MM.1S (cell line): ENCODE results near the gene FARS2.

ENCODE experiments used
- DNase-seq: peaks from one replicate; pipeline ENCODE4 v3.0.0-alpha.2; 2015
- H2AFZ ChIP-seq: fragments of 300-600 bp; sonication (generic); 2 replicates; pipeline ENCODE4 v1.6.0; 2016; ENCODE audit warnings: antibody characterized with exemption, low read length
- H3F3A ChIP-seq: fragments of 300-600 bp; sonication (generic); 2 replicates; pipeline ENCODE4 v1.6.1; 2016; ENCODE audit warnings: mild to moderate bottlenecking, antibody characterized with exemption, low read length, moderate library complexity, mixed read lengths; ENCODE audit not compliant: insufficient read depth
- H3K27ac ChIP-seq: fragments of 300-600 bp; sonication (generic); 2 replicates; pipeline ENCODE4 v1.5.1; 2016; ENCODE audit warnings: mild to moderate bottlenecking, low read length
- H3K27me3 ChIP-seq: fragments of 300-600 bp; sonication (generic); replicated peaks from 2 replicates; pipeline ENCODE4 v1.6.0; 2016; ENCODE audit warnings: low read length; ENCODE audit not compliant: insufficient read depth
- H3K36me3 ChIP-seq: fragments of 300-600 bp; sonication (generic); replicated peaks from 2 replicates; pipeline ENCODE4 v1.6.1; 2016; ENCODE audit warnings: mild to moderate bottlenecking, low read length, mixed read lengths; ENCODE audit not compliant: insufficient read depth
- H3K4me1 ChIP-seq: fragments of 300-600 bp; sonication (generic); 2 replicates; pipeline ENCODE4 v1.6.1; 2016; ENCODE audit warnings: low read length, mixed read lengths
- H3K4me2 ChIP-seq: fragments of 300-600 bp; sonication (generic); 2 replicates; pipeline ENCODE4 v1.6.0; 2016; ENCODE audit warnings: low read depth, low read length
- H3K4me3 ChIP-seq: fragments of 300-600 bp; sonication (generic); 2 replicates; pipeline ENCODE4 v1.5.1; 2016; ENCODE audit warnings: low read length, mixed read lengths
- H3K79me2 ChIP-seq: fragments of 300-600 bp; sonication (generic); 2 replicates; pipeline ENCODE4 v1.6.1; 2016; ENCODE audit warnings: mixed run types, low read length, mixed read lengths
- H3K9ac ChIP-seq: fragments of 300-600 bp; sonication (generic); 2 replicates; pipeline ENCODE4 v1.6.1; 2016; ENCODE audit warnings: low read length, mixed read lengths
- H3K9me2 ChIP-seq: fragments of 300-600 bp; sonication (generic); replicated peaks from 2 replicates; pipeline ENCODE4 v1.6.1; 2016; ENCODE audit warnings: mild to moderate bottlenecking, low read length, mixed read lengths; ENCODE audit not compliant: insufficient read depth
- H3K9me3 ChIP-seq: fragments of 300-600 bp; sonication (generic); replicated peaks from 2 replicates; pipeline ENCODE4 v1.6.1; 2016; ENCODE audit warnings: mild to moderate bottlenecking, low read length, mixed read lengths; ENCODE audit not compliant: insufficient read depth
- H4K20me1 ChIP-seq: fragments of 300-600 bp; sonication (generic); 2 replicates; pipeline ENCODE4 v1.6.1; 2016; ENCODE audit warnings: mild to moderate bottlenecking, low read length, moderate library complexity, mixed read lengths; ENCODE audit not compliant: insufficient read depth
- EZH2 ChIP-seq: fragments of 300-600 bp; sonication (generic); optimal IDR thresholded peaks from 2 replicates; pipeline ENCODE3; 2017; ENCODE audit warnings: low read depth, mild to moderate bottlenecking, antibody characterized with exemption, low read length, mixed read lengths
- EZH2phosphoT487 ChIP-seq: fragments of 300-600 bp; sonication (generic); IDR thresholded peaks from 2 replicates; pipeline ENCODE4 v1.6.1; 2018; ENCODE audit warnings: antibody characterized with exemption, low read length
- TF ChIP-seq, protein P1 (sequence below): fragments of 300-600 bp; sonication (generic); IDR thresholded peaks from 2 replicates; pipeline ENCODE4 v1.5.1; 2016; ENCODE audit warnings: antibody characterized with exemption, low read length, mixed read lengths

FARS2 gene

DNA sequence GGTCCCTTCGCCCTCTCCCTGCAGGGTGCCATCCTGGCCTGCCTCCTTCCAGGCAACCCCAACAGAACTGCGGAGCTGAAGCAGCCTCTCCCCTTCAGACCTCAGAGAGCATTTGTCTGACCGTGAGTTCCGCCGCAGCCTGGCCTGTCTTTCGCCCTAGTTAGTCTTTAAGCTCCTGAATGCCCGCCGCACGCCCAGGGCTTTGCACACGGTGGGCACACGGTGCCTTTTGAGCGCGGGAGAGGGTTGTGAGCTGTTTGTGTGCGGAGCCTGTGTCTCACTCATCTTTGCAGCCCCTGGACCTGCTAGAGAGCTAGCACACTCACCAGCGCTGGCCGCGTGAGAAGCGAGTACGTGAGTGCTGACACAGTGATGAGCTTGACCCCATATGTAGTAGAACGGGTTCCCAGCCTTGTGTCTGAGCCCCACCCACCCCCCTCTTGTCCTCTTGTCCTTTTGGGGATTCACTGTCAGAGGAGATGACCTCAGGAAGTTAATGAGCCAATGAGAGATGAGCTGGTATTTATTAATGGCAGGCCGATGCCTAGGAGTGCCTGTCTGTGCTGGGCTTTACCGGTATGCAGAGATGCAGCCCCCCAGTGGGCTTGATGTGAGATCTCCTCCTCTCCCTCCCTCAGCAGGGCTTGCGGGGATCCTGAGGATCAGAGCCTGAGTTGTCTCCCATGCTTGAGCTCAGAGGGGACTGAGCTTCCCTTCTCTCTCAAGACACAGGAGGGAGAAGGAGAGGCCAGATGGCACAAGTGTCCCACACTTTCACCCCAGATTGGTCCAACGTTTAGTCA lies 249.2 kb downstream of the FARS2 start:
- Histone ChIP-seq H4K20me1 (no peaks in the 10 kb centered on the region), H3K9ac (no peak overlapping the region), H3F3A (no peaks in the 10 kb centered on the region), H3K9me3 (no peaks in the 10 kb centered on the region), H2AFZ (no peak overlapping the region), H3K4me1 (0 out of 2 replicates have a peak, but pooled peaks cover 8% of the 10 kb centered on the region), H3K79me2 (no peaks in the 10 kb centered on the region), H3K36me3 (no peaks in the 10 kb centered on the region), H3K27ac (no peak overlapping the region), H3K4me3 (no peak overlapping the region), H3K27me3 (no peaks in the 10 kb centered on the region), H3K4me2 (no peak overlapping the region), H3K9me2 (no peaks in the 10 kb centered on the region)
- no peak for DNase-seq
- no peak for TF ChIP-seq EZH2phosphoT487
- TF ChIP-seq, protein P1, sequence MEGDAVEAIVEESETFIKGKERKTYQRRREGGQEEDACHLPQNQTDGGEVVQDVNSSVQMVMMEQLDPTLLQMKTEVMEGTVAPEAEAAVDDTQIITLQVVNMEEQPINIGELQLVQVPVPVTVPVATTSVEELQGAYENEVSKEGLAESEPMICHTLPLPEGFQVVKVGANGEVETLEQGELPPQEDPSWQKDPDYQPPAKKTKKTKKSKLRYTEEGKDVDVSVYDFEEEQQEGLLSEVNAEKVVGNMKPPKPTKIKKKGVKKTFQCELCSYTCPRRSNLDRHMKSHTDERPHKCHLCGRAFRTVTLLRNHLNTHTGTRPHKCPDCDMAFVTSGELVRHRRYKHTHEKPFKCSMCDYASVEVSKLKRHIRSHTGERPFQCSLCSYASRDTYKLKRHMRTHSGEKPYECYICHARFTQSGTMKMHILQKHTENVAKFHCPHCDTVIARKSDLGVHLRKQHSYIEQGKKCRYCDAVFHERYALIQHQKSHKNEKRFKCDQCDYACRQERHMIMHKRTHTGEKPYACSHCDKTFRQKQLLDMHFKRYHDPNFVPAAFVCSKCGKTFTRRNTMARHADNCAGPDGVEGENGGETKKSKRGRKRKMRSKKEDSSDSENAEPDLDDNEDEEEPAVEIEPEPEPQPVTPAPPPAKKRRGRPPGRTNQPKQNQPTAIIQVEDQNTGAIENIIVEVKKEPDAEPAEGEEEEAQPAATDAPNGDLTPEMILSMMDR: no peak
- no peak for TF ChIP-seq EZH2

DNA sequence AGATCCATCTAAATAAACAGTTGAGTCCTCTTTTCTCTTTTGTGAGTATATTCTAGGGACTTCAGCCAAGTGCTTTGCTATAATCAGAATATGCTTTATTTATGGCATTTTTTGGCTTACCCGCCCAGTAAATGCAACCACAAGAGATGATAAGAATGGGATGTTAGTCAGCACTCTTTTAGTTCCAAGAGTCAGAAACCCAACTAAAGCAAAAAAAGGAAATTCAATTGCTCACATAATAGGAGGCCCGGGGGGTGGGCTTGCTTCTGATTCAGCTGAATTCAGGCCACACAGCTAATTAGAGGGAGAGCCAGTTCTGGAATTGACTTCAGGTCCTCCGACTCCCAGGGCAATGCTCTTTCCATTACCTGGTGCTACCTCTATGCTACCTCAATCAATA lies 250.6 kb downstream of the FARS2 start:
- DNase-seq: no peak
- no peak overlapping the region for H3K9ac ChIP-seq
- TF ChIP-seq EZH2 (no peak), EZH2phosphoT487 (no peak)
- TF ChIP-seq, protein P1: no peak

DNA sequence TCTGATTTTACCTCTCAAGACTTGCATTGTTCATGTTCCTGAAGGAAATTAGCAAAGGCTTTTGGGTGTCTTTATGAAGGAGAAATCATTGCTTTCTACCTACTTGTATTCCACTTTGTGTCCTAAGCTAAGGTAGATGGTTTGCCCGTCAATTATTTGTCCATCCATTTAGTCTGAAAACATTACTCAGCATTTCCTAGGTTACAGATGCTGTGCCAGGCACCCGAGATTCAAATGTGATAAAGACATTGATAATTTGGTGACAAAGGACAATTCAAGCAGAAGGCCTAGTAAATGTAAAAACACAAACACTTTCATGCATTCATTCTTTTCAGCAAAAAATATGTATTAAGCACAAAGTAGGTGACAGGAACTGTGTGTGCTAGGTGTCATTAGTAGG lies 251.1 kb downstream of the FARS2 start:
- no peak for DNase-seq
- H3K4me1 ChIP-seq: 0 out of 2 replicates have a peak, but pooled peaks cover 8% of the 10 kb centered on the region
- H3K9me2 ChIP-seq: no peaks in the 10 kb centered on the region
- no peak overlapping the region for H2AFZ ChIP-seq
- no peaks in the 10 kb centered on the region for H3K9me3 ChIP-seq
- no peaks in the 10 kb centered on the region for H3K27me3 ChIP-seq
- H3K4me3 ChIP-seq: no peak overlapping the region
- no peak overlapping the region for H3K9ac ChIP-seq
- no peak for TF ChIP-seq EZH2
- no peak for TF ChIP-seq EZH2phosphoT487
- TF ChIP-seq, protein P1: no peak
- H3F3A ChIP-seq: no peaks in the 10 kb centered on the region
- no peak overlapping the region for H3K27ac ChIP-seq
- H4K20me1 ChIP-seq: no peaks in the 10 kb centered on the region
- no peaks in the 10 kb centered on the region for H3K36me3 ChIP-seq
- H3K79me2 ChIP-seq: no peaks in the 10 kb centered on the region
- H3K4me2 ChIP-seq: no peak overlapping the region

More for the DNA sequence above, 250.6 kb downstream of the FARS2 start:
- Histone ChIP-seq H3K27me3 (no peaks in the 10 kb centered on the region), H4K20me1 (no peaks in the 10 kb centered on the region), H3K36me3 (no peaks in the 10 kb centered on the region), H3K4me3 (no peak overlapping the region), H3K27ac (no peak overlapping the region), H3K79me2 (no peaks in the 10 kb centered on the region), H3K9me2 (no peaks in the 10 kb centered on the region), H3K4me2 (no peak overlapping the region), H2AFZ (no peak overlapping the region), H3K4me1 (0 out of 2 replicates have a peak, but pooled peaks cover 8% of the 10 kb centered on the region), H3F3A (no peaks in the 10 kb centered on the region), H3K9me3 (no peaks in the 10 kb centered on the region)
